H9 (cell line): ENCODE results near the gene GSTO2. TPM values are rescaled to one million over a fixed set of nuclear protein-coding genes. Genes with fewer than 3 reads are reported as not detected.

Experiments used
- DNase-seq: peaks from one replicate; pipeline ENCODE4 v3.0.0-alpha.2; 2017
- H2AFZ ChIP-seq: one replicate; pipeline ENCODE4 v1.6.1; 2013; ENCODE audit warnings: mild to moderate bottlenecking, low read length, control low read depth, moderate library complexity
- H2AK5ac ChIP-seq: 2 replicates; pipeline ENCODE4 v1.6.1; 2013; ENCODE audit warnings: low read length, control low read depth, mixed read lengths; ENCODE audit not compliant: insufficient read length
- H2BK120ac ChIP-seq: one replicate; pipeline ENCODE4 v1.6.1; 2013; ENCODE audit warnings: low read depth, mild to moderate bottlenecking, low read length, control low read depth, inconsistent platforms; ENCODE audit not compliant: poor library complexity, severe bottlenecking
- H2BK12ac ChIP-seq: 2 replicates; pipeline ENCODE4 v1.6.1; 2013; ENCODE audit warnings: low read length, control low read depth, mixed read lengths, low read depth; ENCODE audit not compliant: insufficient read length
- H2BK15ac ChIP-seq: 2 replicates; pipeline ENCODE4 v1.6.1; 2013; ENCODE audit warnings: low read depth, low read length, control low read depth
- H2BK20ac ChIP-seq: one replicate; pipeline ENCODE4 v1.6.1; 2013; ENCODE audit warnings: low read depth, mild to moderate bottlenecking, low read length, control low read depth, inconsistent platforms; ENCODE audit not compliant: poor library complexity, severe bottlenecking
- H2BK5ac ChIP-seq: 2 replicates; pipeline ENCODE4 v1.6.1; 2013; ENCODE audit warnings: low read length, control low read depth, mixed read lengths; ENCODE audit not compliant: insufficient read length
- H3K14ac ChIP-seq: 2 replicates; pipeline ENCODE4 v1.6.1; 2013; ENCODE audit warnings: low read length, control low read depth; ENCODE audit not compliant: insufficient read depth
- H3K18ac ChIP-seq: 2 replicates; pipeline ENCODE4 v1.6.1; 2013; ENCODE audit warnings: low read depth, mild to moderate bottlenecking, mixed read lengths, low read length, control low read depth; ENCODE audit not compliant: insufficient read length
- H3K23ac ChIP-seq: 2 replicates; pipeline ENCODE4 v1.6.1; 2013; ENCODE audit warnings: low read length, control low read depth, mixed read lengths, low read depth; ENCODE audit not compliant: insufficient read length
- H3K23me2 ChIP-seq: 2 replicates; pipeline ENCODE4 v1.6.1; 2013; ENCODE audit warnings: low read depth, mild to moderate bottlenecking, mixed read lengths, low read length, control low read depth; ENCODE audit not compliant: insufficient read length, poor library complexity, severe bottlenecking
- H3K27ac ChIP-seq: 2 replicates; pipeline ENCODE4 v1.5.1; 2013; ENCODE audit warnings: low read length, control low read depth, mixed read lengths, low read depth; ENCODE audit not compliant: insufficient read length
- H3K27me3 ChIP-seq: 2 replicates; pipeline ENCODE4 v1.6.1; 2013; ENCODE audit warnings: low read length, control low read depth, inconsistent platforms; ENCODE audit not compliant: insufficient read depth
- H3K4ac ChIP-seq: 2 replicates; pipeline ENCODE4 v1.6.1; 2013; ENCODE audit warnings: low read depth, mild to moderate bottlenecking, control low read depth, inconsistent platforms, low read length, moderate library complexity
- H3K4me1 ChIP-seq: 2 replicates; pipeline ENCODE4 v1.6.1; 2013; ENCODE audit warnings: low read length, control low read depth, inconsistent platforms; ENCODE audit not compliant: insufficient read depth
- H3K4me2 ChIP-seq: 2 replicates; pipeline ENCODE4 v1.6.1; 2013; ENCODE audit warnings: low read length, control low read depth, mixed read lengths; ENCODE audit not compliant: insufficient read length, insufficient read depth
- H3K56ac ChIP-seq: 2 replicates; pipeline ENCODE4 v1.6.1; 2013; ENCODE audit warnings: low read depth, mild to moderate bottlenecking, mixed read lengths, low read length, control low read depth; ENCODE audit not compliant: insufficient read length
- H3K79me1 ChIP-seq: 2 replicates; pipeline ENCODE4 v1.6.1; 2013; ENCODE audit warnings: low read depth, mild to moderate bottlenecking, moderate library complexity, low read length, control low read depth, inconsistent platforms; ENCODE audit not compliant: insufficient read depth, poor library complexity, severe bottlenecking
- H3K79me2 ChIP-seq: 2 replicates; pipeline ENCODE4 v1.6.1; 2013; ENCODE audit warnings: low read length, control low read depth, inconsistent platforms; ENCODE audit not compliant: insufficient read depth
- H3K9ac ChIP-seq: 2 replicates; pipeline ENCODE4 v1.6.1; 2013; ENCODE audit warnings: low read length, control low read depth, mixed read lengths; ENCODE audit not compliant: insufficient read length; ENCODE audit errors: extremely low read depth
- H3K9me3 ChIP-seq: one replicate; pipeline ENCODE4 v1.6.1; 2013; ENCODE audit warnings: low read depth, low read length, inconsistent platforms; ENCODE audit not compliant: control insufficient read depth
- H3T11ph ChIP-seq: one replicate; pipeline ENCODE4 v1.6.1; 2013; ENCODE audit warnings: mild to moderate bottlenecking, low read length, control low read depth, inconsistent platforms
- H4K20me1 ChIP-seq: one replicate; pipeline ENCODE4 v1.6.1; 2013; ENCODE audit not compliant: control insufficient read depth, insufficient read length, insufficient read depth
- H4K5ac ChIP-seq: 2 replicates; pipeline ENCODE4 v1.6.1; 2013; ENCODE audit warnings: low read depth, mild to moderate bottlenecking, mixed read lengths, low read length, control low read depth; ENCODE audit not compliant: insufficient read length
- H4K8ac ChIP-seq: replicated peaks from 2 replicates; pipeline ENCODE4 v1.6.1; 2013; ENCODE audit warnings: low read length, control low read depth, mixed read lengths, low read depth; ENCODE audit not compliant: insufficient read length
- H4K91ac ChIP-seq: 2 replicates; pipeline ENCODE4 v1.6.1; 2013; ENCODE audit warnings: low read depth, mild to moderate bottlenecking, moderate library complexity, mixed read lengths, low read length, control low read depth; ENCODE audit not compliant: insufficient read length
- H3K27ac Mint-ChIP-seq, 3 experiments: 2 replicates in 2 of 3; 3 replicates in 1 of 3; pipeline ENCODE4 v1.8.0; 2020 to 2021; ENCODE audit warnings: mixed read lengths in 3 of 3, mild to moderate bottlenecking in 1 of 3, moderate library complexity in 1 of 3
- H3K27me3 Mint-ChIP-seq: 2 replicates; pipeline ENCODE4 v1.8.0; 2021; ENCODE audit warnings: low read depth, mild to moderate bottlenecking, moderate library complexity, mixed read lengths
- H3K36me3 Mint-ChIP-seq, 3 experiments: 2 replicates in 2 of 3; 3 replicates in 1 of 3; pipeline ENCODE4 v1.8.0; 2020 to 2021; ENCODE audit warnings: low read depth in 3 of 3, mixed read lengths in 3 of 3; ENCODE audit not compliant: insufficient read depth in 1 of 3
- H3K4me1 Mint-ChIP-seq, 2 experiments: 2 replicates each; pipeline ENCODE4 v1.8.0; 2020; ENCODE audit warnings: mixed read lengths in 2 of 2
- H3K4me3 Mint-ChIP-seq, 2 experiments: 2 replicates in 1 of 2; 3 replicates in 1 of 2; pipeline ENCODE4 v1.8.0; 2020 to 2021; ENCODE audit warnings: mild to moderate bottlenecking in 2 of 2, mixed read lengths in 2 of 2, moderate library complexity in 1 of 2
- H3K9me3 Mint-ChIP-seq, 2 experiments: 2 replicates in 1 of 2; 3 replicates in 1 of 2; pipeline ENCODE4 v1.8.0; 2020; ENCODE audit warnings: mild to moderate bottlenecking in 2 of 2, mixed read lengths in 2 of 2, moderate library complexity in 1 of 2
- CTCF ChIP-seq: fragments of 200-600 bp; sonication (generic); conservative IDR thresholded peaks from 3 replicates; pipeline ENCODE4 v1.8.0; 2021; ENCODE audit warnings: antibody characterized with exemption, mild to moderate bottlenecking
- WGBS: extraction: QIAGEN DNeasy Blood & Tissue Kit; methylation state at CpG from one replicate; pipeline ENCODE4 v1.1.7; 2013; ENCODE audit warnings: missing lambda C conversion rate, low lambda C conversion rate, mixed read lengths; ENCODE audit not compliant: insufficient read length; ENCODE audit errors: extremely low coverage; 5-methylcytosine and 5-hydroxymethylcytosine counted together
- total RNA-seq: library from RNA; stranded (reverse); gene quantifications from 2 replicates; pipeline ENCODE4 v1.2.1, GENCODE V29; 2021

GSTO2 gene
- total RNA-seq, 1 experiment from 2014 or later = 14.5 TPM

DNA sequence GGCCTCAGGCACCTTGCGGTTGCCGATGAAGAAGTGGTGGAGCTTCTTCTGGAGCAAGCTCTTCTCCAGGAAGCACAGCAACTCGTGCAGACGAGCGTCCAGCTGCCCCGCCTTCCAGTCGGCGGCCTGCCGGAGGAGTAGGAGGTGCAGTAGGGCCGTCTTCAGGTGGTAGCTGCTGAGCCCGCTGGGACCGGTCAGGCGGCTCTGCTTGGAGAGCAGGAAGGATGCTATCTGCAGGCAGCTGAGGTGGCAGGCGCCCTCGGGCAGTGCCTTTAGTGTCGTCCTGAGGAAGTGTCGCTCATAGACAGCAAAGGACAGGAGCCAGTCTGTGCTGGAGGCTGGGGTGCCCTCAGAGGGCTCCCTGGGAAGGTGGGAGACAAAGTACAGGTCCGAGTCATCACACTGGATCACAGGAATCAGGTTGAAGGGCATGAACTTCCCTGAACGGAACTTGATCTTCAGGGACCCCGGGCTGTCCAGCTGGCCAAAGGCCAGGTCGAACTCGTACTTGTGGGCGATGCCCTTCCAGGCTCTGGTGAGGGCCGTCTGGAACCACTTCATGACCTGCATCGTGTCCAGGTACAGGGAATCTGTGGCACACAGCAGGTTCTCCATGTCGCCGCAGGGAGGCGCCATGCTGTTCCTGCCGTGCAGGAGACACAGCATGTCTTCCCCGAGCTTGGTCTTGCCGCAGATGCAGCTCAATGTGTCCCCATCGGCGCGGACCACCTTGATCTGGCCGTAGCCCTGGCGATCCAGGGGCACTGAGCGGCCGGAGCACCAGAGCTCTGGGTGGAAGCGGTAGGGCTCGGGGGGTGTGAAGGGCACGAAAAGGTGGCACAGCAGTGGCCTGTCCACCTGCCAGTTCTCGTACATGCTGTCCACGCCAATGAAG, 45.9 kb downstream of the GSTO2 start:
- no peak overlapping the region for H2BK120ac ChIP-seq

More for the DNA sequence above, 45.9 kb downstream of the GSTO2 start:
- Histone ChIP-seq H2AFZ (no peak overlapping the region), H2BK5ac (no peak overlapping the region), H3K18ac (no peak overlapping the region), H4K91ac (no peak overlapping the region), H3T11ph (no peak overlapping the region), H3K23ac (no peak overlapping the region), H2BK20ac (no peak overlapping the region), H3K4me1 (peaks cover 10% of the 10 kb centered on the region; the same call in 1 of the 2 replicates), H3K4me2 (no peak overlapping the region), H3K56ac (no peak overlapping the region), H3K79me1 (no peaks in the 10 kb centered on the region), H2AK5ac (no peak overlapping the region), H2BK12ac (no peak overlapping the region), H4K20me1 (no peaks in the 10 kb centered on the region), H3K9me3 (no peaks in the 10 kb centered on the region), H2BK15ac (no peak overlapping the region), H4K8ac (no peak overlapping the region), H3K4ac (no peak overlapping the region), H3K9ac (no peak overlapping the region), H3K14ac (no peak overlapping the region), H3K27me3 (no peaks in the 10 kb centered on the region), H3K79me2 (peaks cover 12% of the 10 kb centered on the region; the same call in 1 of the 2 replicates), H3K23me2 (no peaks in the 10 kb centered on the region), H3K27ac (no peak overlapping the region), H4K5ac (no peak overlapping the region)
- Mint-ChIP-seq H3K36me3 (peaks cover 25 to 52% (median 44%) of the 10 kb centered on the region in 3 experiments; a peak in 6 of 7 replicates), H3K27me3 (no peaks in the 10 kb centered on the region), H3K9me3 (no peaks in the 10 kb centered on the region), H3K27ac (no peak overlapping the region; a peak in 1 of 7 replicates), H3K4me3 (no peak overlapping the region), H3K4me1 (peaks cover 31 to 32% of the 10 kb centered on the region in 2 experiments)
- DNase-seq = peak; percentile 37
- no CpG with 5 or more reads among the region's 43 CpGs for WGBS
- TF ChIP-seq CTCF = peak; percentile 37; the same call in 2 of the 3 replicates
